B cell (primary cell): ENCODE results near the gene FOXK1. TPM values are rescaled to one million over a fixed set of nuclear protein-coding genes. Genes with fewer than 3 reads are reported as not detected.
A peak's percentile ranks its signal among the peaks of the same experiment; 100 is the strongest.

Experiments
- ATAC-seq: fragments of 200-7000 bp; cut with Tn5 transposase; one replicate; pipeline ENCODE4 v1.10.0; 2021; ENCODE audit warnings: low read depth, mild to moderate bottlenecking, moderate number of reproducible peaks, moderate library complexity
- CTCF ChIA-PET: fragments of 350-600 bp; sonication (Branson Sonifier 250); formaldehyde crosslinking; loops from one replicate; lab custom pipeline; 2021; ENCODE audit warnings: antibody characterized with exemption, inconsistent platforms; lab: Charles Lee
- POLR2A ChIA-PET: fragments of 350-600 bp; sonication (Branson Sonifier 250); formaldehyde crosslinking; loops from one replicate; lab custom pipeline; 2021; ENCODE audit warnings: antibody characterized with exemption; lab: Charles Lee
- DNase-seq: peaks from one replicate; pipeline ENCODE4 v3.0.0; 2013
- H2AFZ ChIP-seq: 2 replicates; pipeline ENCODE4 v1.6.1; 2012; ENCODE audit warnings: mild to moderate bottlenecking, low read depth, low read length; ENCODE audit not compliant: insufficient read depth, poor library complexity, severe bottlenecking
- H3K27ac ChIP-seq, 2 donors: 1 replicate in 1 of 2; 2 replicates in 1 of 2; pipeline ENCODE4 v1.5.1; 2012 to 2013; ENCODE audit warnings: low read length in 2 of 2, mild to moderate bottlenecking in 2 of 2, moderate library complexity in 1 of 2
- H3K27me3 ChIP-seq, 4 experiments: fragments of 200-600 bp in 1 of 4; sonication (generic) in 1 of 4; replicated peaks in 1 of 4; 1 replicate in 2 of 4; 2 replicates in 2 of 4; pipeline versions ENCODE4 v1.6.1 to v1.7.0; 2013 to 2016; ENCODE audit warnings: low read length in 3 of 4, mild to moderate bottlenecking in 2 of 4, mixed read lengths in 1 of 4, moderate library complexity in 1 of 4; ENCODE audit not compliant: insufficient read depth in 4 of 4, control insufficient read depth in 3 of 4; ENCODE audit errors: control extremely low read depth in 1 of 4
- H3K36me3 ChIP-seq, 2 experiments: replicated peaks in 1 of 2; 1 replicate in 1 of 2; 2 replicates in 1 of 2; pipeline versions ENCODE4 v1.6.1 to v1.7.1; 2013; ENCODE audit warnings: low read length in 1 of 2; ENCODE audit not compliant: insufficient read depth in 2 of 2, control insufficient read depth in 1 of 2; ENCODE audit errors: control extremely low read depth in 1 of 2, extremely low read depth in 1 of 2
- H3K4me1 ChIP-seq, 2 donors: fragments of 200-600 bp in 1 of 2; sonication (generic) in 1 of 2; 1 replicate in 1 of 2; 2 replicates in 1 of 2; pipeline versions ENCODE4 v1.5.1 to v1.6.1; 2013 to 2017; ENCODE audit warnings: low read length in 2 of 2; ENCODE audit not compliant: control insufficient read depth in 2 of 2, insufficient read depth in 2 of 2
- H3K4me2 ChIP-seq: replicated peaks from 2 replicates; pipeline ENCODE3; 2012; ENCODE audit warnings: mild to moderate bottlenecking, low read depth, low read length; ENCODE audit not compliant: poor library complexity, severe bottlenecking
- H3K4me3 ChIP-seq, 5 experiments: fragments of 200-600 bp in 1 of 5; sonication (generic) in 1 of 5; 1 replicate in 3 of 5; 2 replicates in 2 of 5; pipeline versions ENCODE4 v1.5.1 to v1.7.0; 2011 to 2016; ENCODE audit warnings: low read length in 4 of 5, mild to moderate bottlenecking in 4 of 5, low read depth in 2 of 5, control low read depth in 1 of 5, moderate library complexity in 1 of 5; ENCODE audit not compliant: insufficient read depth in 1 of 5; ENCODE audit errors: control extremely low read depth in 1 of 5, extremely low read depth in 1 of 5
- H3K79me2 ChIP-seq: fragments of 200-600 bp; sonication (generic); one replicate; pipeline ENCODE4 v1.6.0; 2016; ENCODE audit warnings: low read length; ENCODE audit not compliant: control insufficient read depth, insufficient read depth
- H3K9ac ChIP-seq: fragments of 200-600 bp; sonication (generic); 2 replicates; pipeline ENCODE4 v1.6.1; 2017; ENCODE audit warnings: mild to moderate bottlenecking, low read length, moderate library complexity
- H3K9me3 ChIP-seq, 3 donors: one replicate each; pipeline versions ENCODE4 v1.6.1 to v1.7.1; 2013; ENCODE audit warnings: low read length in 2 of 3; ENCODE audit not compliant: control insufficient read depth in 2 of 3, insufficient read depth in 1 of 3; ENCODE audit errors: control extremely low read depth in 1 of 3
- H4K20me1 ChIP-seq: 2 replicates; pipeline ENCODE4 v1.6.0; 2012; ENCODE audit warnings: mild to moderate bottlenecking, low read length; ENCODE audit not compliant: insufficient read depth, control insufficient read depth, poor library complexity, severe bottlenecking
- H3K27ac Mint-ChIP-seq: one replicate; pipeline ENCODE4 v1.8.0; 2021; ENCODE audit warnings: mixed read lengths
- H3K27me3 Mint-ChIP-seq: one replicate; pipeline ENCODE4 v1.8.0; 2021; ENCODE audit warnings: mixed read lengths
- H3K4me1 Mint-ChIP-seq: one replicate; pipeline ENCODE4 v1.8.0; 2021; ENCODE audit warnings: mixed read lengths
- H3K4me3 Mint-ChIP-seq: one replicate; pipeline ENCODE4 v1.8.0; 2021; ENCODE audit warnings: mixed read lengths
- H3K9me3 Mint-ChIP-seq: one replicate; pipeline ENCODE4 v1.8.0; 2022; ENCODE audit warnings: mixed read lengths; ENCODE audit not compliant: insufficient read depth
- CTCF ChIP-seq: fragments of 200-600 bp; IDR thresholded peaks from one replicate; pipeline ENCODE4 v1.8.0; 2022; ENCODE audit warnings: antibody characterized with exemption, mild to moderate bottlenecking
- EZH2 ChIP-seq: IDR thresholded peaks from 2 replicates; pipeline ENCODE4 v1.6.1; 2012; ENCODE audit warnings: borderline replicate concordance, low read depth, mild to moderate bottlenecking, moderate library complexity, low read length; ENCODE audit not compliant: insufficient read depth, poor library complexity, severe bottlenecking
- WGBS: methylation state at CpG from one replicate; pipeline ENCODE4 v1.1.5; 2013; ENCODE audit warnings: missing lambda C conversion rate; ENCODE audit not compliant: insufficient coverage; 5-methylcytosine and 5-hydroxymethylcytosine counted together
- intact Hi-C: fragments of 100-400 bp; cut with micrococcal nuclease; formaldehyde crosslinking; loops from one replicate; pipeline ENCODE4 v1.10.0; 2022
- polyA plus RNA-seq: library from polyadenylated mRNA; depleted of rRNA; stranded (reverse); fragments of >200 nt; gene quantifications from 2 replicates; pipeline ENCODE4 v1.2.3, GENCODE V29; 2012
- total RNA-seq, 2 donors: library from RNA; stranded (reverse); fragments of 120-200 nt in 1 of 2; gene quantifications; 1 replicate in 1 of 2; 2 replicates in 1 of 2; pipeline versions ENCODE4 v1.2.3 to v1.2.4, GENCODE V29; 2013 to 2022

Gene FOXK1
- total and polyA plus RNA-seq, 2 donors (not counting 1 experiment from before 2014, with no cell fraction given), result 17.9 to 56.2 TPM

GRCh38 chr7:4753598-4754432, 71.7 kb downstream of the FOXK1 start:
- Histone ChIP-seq H3K9me3 (no peaks in the 10 kb centered on the region), H3K27me3 (no peaks in the 10 kb centered on the region), H3K4me3 (no peak overlapping the region), H3K9ac (no peak overlapping the region), H3K36me3 (peaks cover 0 to 63% of the 10 kb centered on the region in 2 experiments), H2AFZ (no peak overlapping the region), H3K4me2 (peak overlapping the region; percentile 4), H3K79me2 (peaks cover 79% of the 10 kb centered on the region), H3K4me1 (peaks cover 0 to 11% of the 10 kb centered on the region in 2 donors), H3K27ac (no peak overlapping the region), H4K20me1 (peaks cover 48% of the 10 kb centered on the region)
- POLR2A ChIA-PET, result no interaction called here
- TF ChIP-seq EZH2 (no peak), CTCF (peak; percentile 86)
- H3K9me3 Mint-ChIP-seq, result no peaks in the 10 kb centered on the region
- no peak overlapping the region for H3K4me3 Mint-ChIP-seq
- peaks cover 15% of the 10 kb centered on the region for H3K4me1 Mint-ChIP-seq
- 42% methylated on average over 24 of the region's 31 CpGs for WGBS
- peak; percentile 81 for DNase-seq
- no peak overlapping the region for H3K27ac Mint-ChIP-seq
- CTCF ChIA-PET, result interaction anchor here (0.7 to 4.1 kb wide), 12 partner anchors 7 to 146 kb away, joined by 3 to 21 read pairs (median 4); no protein-coding TSS in a partner anchor
- H3K27me3 Mint-ChIP-seq, result no peaks in the 10 kb centered on the region
- ATAC-seq, result peak; percentile 91
- intact Hi-C loops, result loop anchor here (5.0 kb wide), 1 partner anchor 72 kb away; the partner anchor contains the start of gene FOXK1

DNA sequence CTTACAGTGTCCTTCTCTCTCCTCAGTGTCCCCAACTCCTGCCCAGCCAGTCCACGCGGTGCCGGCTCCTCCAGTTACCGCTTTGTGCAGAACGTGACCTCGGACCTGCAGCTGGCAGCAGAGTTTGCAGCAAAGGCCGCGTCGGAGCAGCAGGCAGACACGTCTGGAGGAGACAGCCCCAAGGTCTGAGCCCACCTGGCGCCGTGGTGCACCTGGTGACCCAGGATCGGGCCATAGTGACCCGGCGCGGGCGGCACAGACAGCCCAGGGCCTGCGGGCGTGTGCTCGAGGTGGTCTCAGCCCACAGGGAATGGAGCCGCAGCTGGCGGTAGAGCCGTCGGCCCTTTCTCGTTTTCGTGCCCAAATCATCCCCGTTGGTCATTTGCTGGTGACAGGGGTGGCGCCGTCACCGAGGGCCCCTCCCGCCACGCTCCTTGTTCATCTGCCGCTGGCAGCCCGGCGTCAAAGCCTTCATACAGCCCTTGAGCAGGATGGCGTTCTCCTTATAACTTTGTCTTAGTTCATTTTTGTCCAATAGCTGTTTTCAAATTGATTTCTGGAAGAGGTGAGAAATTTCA, 72.4 kb downstream of the FOXK1 start:
- no peaks in the 10 kb centered on the region for H3K9me3 Mint-ChIP-seq
- Histone ChIP-seq H2AFZ (no peak overlapping the region), H3K27me3 (no peaks in the 10 kb centered on the region), H3K9ac (no peak overlapping the region), H3K4me2 (no peak overlapping the region), H3K9me3 (no peaks in the 10 kb centered on the region), H3K36me3 (peaks cover 0 to 63% of the 10 kb centered on the region in 2 experiments), H3K79me2 (peaks cover 75% of the 10 kb centered on the region), H4K20me1 (peaks cover 44% of the 10 kb centered on the region), H3K4me3 (no peak overlapping the region), H3K4me1 (peaks cover 0 to 11% of the 10 kb centered on the region in 2 donors), H3K27ac (no peak overlapping the region)
- 96% methylated on average over 31 of the region's 36 CpGs for WGBS
- H3K27ac Mint-ChIP-seq, result no peak overlapping the region
- intact Hi-C loops, result loop anchor here (5.0 kb wide), 1 partner anchor 72 kb away; the partner anchor contains the start of gene FOXK1
- H3K4me1 Mint-ChIP-seq, result peaks cover 12% of the 10 kb centered on the region
- TF ChIP-seq CTCF (no peak), EZH2 (no peak)
- ATAC-seq (no peak), DNase-seq (no peak)
- POLR2A ChIA-PET, result no interaction called here
- CTCF ChIA-PET, result interaction anchor here (0.7 to 4.1 kb wide), 13 partner anchors 8 to 234 kb away, joined by 3 to 21 read pairs (median 4); no protein-coding TSS in a partner anchor
- no peaks in the 10 kb centered on the region for H3K27me3 Mint-ChIP-seq
- no peak overlapping the region for H3K4me3 Mint-ChIP-seq
